ENCODE measurements around the gene ABCB8.

Gene ABCB8

GRCh38 chr7:151087245-151088018, 59.2 kb downstream of the ABCB8 start:
- DNase-seq (ENCODE audit: low read depth, low spot score): no peak

- no peak for DNase-seq (ENCODE audit: low read depth, low spot score)
These were observed 60.0 kb downstream of the ABCB8 start for GRCh38 chr7:151088019-151088855.

- DNase-seq (ENCODE audit: low read depth, low spot score): no peak
These were observed 60.8 kb downstream of the ABCB8 start for GRCh38 chr7:151088856-151089699.

DNA sequence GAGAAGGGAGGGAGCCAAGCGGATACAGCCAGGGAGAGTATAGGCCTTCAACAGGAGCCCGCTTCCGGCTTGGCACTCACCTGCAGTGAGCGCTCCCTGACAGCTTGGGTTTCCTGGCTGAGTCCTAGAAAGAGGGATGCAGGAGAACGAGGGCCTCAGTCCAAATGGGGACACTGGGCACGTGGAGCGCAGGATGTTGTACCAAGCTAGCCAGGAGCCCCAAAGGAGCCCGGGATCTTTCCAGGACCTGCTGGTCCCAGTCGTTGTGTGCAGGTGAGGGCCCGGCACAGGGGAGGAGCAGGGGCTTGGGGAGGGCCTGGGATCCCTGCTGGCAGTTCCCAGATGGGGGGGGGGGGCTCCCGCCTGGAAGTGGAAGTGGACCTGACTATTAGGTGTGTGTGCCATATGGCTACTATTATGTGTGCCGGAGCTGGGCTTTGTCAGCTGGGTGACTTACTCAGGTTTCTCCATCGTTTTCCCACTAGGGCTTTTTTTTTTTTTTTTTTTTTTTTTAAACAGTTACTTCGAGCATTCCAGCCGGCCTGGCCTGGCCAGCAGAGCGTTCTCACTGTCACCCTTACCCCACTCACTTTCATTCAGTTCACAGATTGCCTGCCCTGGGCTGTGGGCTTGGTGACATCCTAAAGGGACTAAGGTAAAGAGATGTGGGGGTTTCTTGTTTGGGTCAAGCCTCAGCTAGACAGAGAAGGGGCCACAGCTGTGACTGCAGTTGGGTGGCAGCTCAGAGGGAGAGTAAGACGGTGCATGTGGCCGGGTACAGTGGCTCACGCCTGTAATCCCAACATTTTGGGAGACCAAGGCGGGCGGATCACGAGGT, 61.9 kb downstream of the ABCB8 start:
- DNase-seq (ENCODE audit: low read depth, low spot score): no peak

- DNase-seq (ENCODE audit: low read depth, low spot score): no peak
These were observed 62.8 kb downstream of the ABCB8 start for GRCh38 chr7:151091003-151091402.

GRCh38 chr7:151091431-151091830, 63.2 kb downstream of the ABCB8 start:
- DNase-seq (ENCODE audit: low read depth, low spot score): no peak

DNA sequence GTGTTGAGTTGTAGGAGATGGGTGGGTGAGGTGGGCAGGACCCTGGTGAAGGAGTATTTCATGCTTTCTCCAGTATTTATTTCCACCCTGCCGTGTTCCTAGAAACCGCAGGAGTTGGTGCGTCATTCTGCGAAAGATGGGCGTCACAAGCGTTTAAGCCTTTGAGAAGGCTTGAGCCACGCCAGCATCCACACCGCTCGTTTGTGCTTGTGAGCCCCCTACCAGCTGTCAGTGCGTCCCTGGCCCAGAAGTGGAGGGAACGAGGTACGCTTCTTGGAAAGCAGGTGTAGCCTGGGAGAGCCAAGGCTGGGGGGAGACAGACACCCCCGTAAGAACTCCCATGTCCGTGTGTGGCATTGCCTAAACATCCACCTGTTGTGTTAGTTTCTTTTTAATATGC, 63.7 kb downstream of the ABCB8 start:
- DNase-seq (ENCODE audit: low read depth, low spot score): no peak

- no peak for DNase-seq (ENCODE audit: low read depth, low spot score)
These were observed 65.5 kb downstream of the ABCB8 start for GRCh38 chr7:151093748-151094147.

DNA sequence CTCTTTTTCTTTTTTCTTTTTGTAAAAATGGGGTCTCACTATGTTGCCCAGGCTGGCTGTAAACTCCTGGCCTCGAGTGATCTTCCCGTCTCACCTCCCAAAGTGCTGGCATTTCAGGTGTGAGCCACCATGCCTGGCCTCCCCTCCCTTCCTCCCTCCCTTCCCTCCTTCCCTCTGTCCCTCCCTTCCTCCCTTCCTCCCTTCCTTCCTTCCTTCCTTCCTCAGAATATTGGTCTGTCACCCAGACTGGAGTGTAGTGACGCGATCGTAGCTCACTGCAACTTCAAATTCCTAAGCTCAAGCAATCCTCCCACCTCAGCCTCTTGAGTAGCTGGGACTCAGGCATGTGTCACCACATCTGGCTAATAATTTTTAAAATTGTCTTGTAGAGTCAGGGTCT, 66.4 kb downstream of the ABCB8 start:
- DNase-seq (ENCODE audit: low read depth, low spot score): no peak

- no peak for DNase-seq (ENCODE audit: low read depth, low spot score)
These were observed 67.0 kb downstream of the ABCB8 start for GRCh38 chr7:151095123-151095797.

DNA sequence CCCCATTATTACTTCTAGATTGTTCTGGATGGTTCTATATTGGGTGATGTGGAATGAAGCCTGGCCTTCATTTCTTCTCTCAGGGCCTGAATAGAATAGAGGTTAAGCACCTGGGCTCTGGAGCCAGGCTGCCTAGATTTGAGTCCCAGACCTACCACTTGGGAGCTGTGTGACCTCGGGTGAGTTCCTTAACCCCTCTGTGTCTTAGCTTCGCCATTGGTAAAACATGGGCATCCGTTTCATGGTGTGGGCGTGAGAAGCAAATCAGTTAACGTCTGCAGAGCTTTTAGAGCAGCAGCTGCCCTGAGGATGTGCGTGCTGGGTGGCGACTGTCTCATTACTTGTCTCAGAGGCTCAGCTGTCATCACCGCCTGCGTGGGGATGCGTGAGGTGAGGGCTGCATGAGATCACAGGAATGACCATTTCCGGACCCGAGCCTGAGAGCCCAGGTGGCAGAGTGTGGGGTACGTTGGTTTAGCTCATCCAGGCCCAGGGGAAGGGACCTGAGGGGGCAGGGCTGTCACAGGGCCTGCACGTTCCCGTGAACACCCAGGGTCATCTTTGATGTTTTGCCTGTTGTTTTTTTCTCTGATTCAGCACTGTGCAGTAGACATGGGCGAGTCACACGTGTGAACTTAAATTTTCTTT, 67.7 kb downstream of the ABCB8 start:
- no peak for DNase-seq (ENCODE audit: low read depth, low spot score)
